Stimulated activated CD4-positive, alpha-beta T cell treated with anti-CD3 and anti-CD28 coated beads, Interleukin-1b, Interleukin-23, amount 100 ng/mL, for 24 hours (primary cell): ENCODE results near the gene SERPINB6.
"Not testable (repeated sequence)": the region's sequence is repeated elsewhere in the genome, so short reads cannot be mapped to it uniquely, and the experiment has no call there.

ENCODE experiments used
- DNase-seq, 4 experiments: peaks; one replicate each; pipeline ENCODE4 v3.0.0-alpha.2; 2020; ENCODE audit warnings: low read depth in 4 of 4, low spot score in 1 of 4

SERPINB6 gene

GRCh38 chr6:2958776-2959175, 12.6 kb downstream of the SERPINB6 start:
- no peak for DNase-seq

GRCh38 chr6:2958331-2958711, 13.0 kb downstream of the SERPINB6 start:
- DNase-seq = no peak

- no peak for DNase-seq
Measured at GRCh38 chr6:2957696-2958330, 13.6 kb downstream of the SERPINB6 start.

GRCh38 chr6:2956930-2957685, 14.3 kb downstream of the SERPINB6 start:
- DNase-seq = no peak

GRCh38 chr6:2953098-2953497, 18.3 kb downstream of the SERPINB6 start:
- DNase-seq = no peak

- peak in 2 of 4 experiments; percentile 44 to 48 for DNase-seq
Measured at GRCh38 chr6:2952557-2953095, 18.7 kb downstream of the SERPINB6 start.

GRCh38 chr6:2951728-2952127, 19.6 kb downstream of the SERPINB6 start:
- no peak for DNase-seq

- no peak for DNase-seq
Measured at GRCh38 chr6:2950713-2951112, 20.7 kb downstream of the SERPINB6 start.

- no peak for DNase-seq
Measured at GRCh38 chr6:2949536-2950083, 21.8 kb downstream of the SERPINB6 start.

- no peak for DNase-seq
Measured at GRCh38 chr6:2949121-2949520, 22.2 kb downstream of the SERPINB6 start.

GRCh38 chr6:2948228-2949025, 22.9 kb downstream of the SERPINB6 start:
- DNase-seq = no peak

- no peak for DNase-seq
Measured at GRCh38 chr6:2947445-2947844, 23.9 kb downstream of the SERPINB6 start.

- DNase-seq = no peak
Measured at GRCh38 chr6:2945153-2945452, 26.3 kb downstream of the SERPINB6 start.

- DNase-seq = no peak
Measured at GRCh38 chr6:2944405-2945152, 26.8 kb downstream of the SERPINB6 start.

- no peak for DNase-seq
Measured at GRCh38 chr6:2943564-2943955, 27.8 kb downstream of the SERPINB6 start.

- no peak for DNase-seq
Measured at GRCh38 chr6:2942914-2943563, 28.3 kb downstream of the SERPINB6 start.

- DNase-seq = not testable (repeated sequence)
Measured at GRCh38 chr6:2942116-2942515, 29.3 kb downstream of the SERPINB6 start.

GRCh38 chr6:2940851-2941250, 30.5 kb downstream of the SERPINB6 start:
- no peak for DNase-seq

GRCh38 chr6:2940010-2940850, 31.1 kb downstream of the SERPINB6 start:
- peak; percentile 47 to 78 (median 58) for DNase-seq
